Muscle of leg (tissue), 11 donors: Measurements from ENCODE around the gene MYPN. TPM values are rescaled to one million over a fixed set of nuclear protein-coding genes. Genes with fewer than 3 reads are reported as not detected.

Experiments
- DNase-seq: peaks from one replicate; pipeline ENCODE4 v3.0.0; 2013
- H3K27ac ChIP-seq: one replicate; pipeline ENCODE4 v1.5.1; 2013; ENCODE audit warnings: mild to moderate bottlenecking, low read length, control low read depth
- H3K27me3 ChIP-seq: one replicate; pipeline ENCODE4 v1.6.1; 2013; ENCODE audit warnings: low read length; ENCODE audit not compliant: control insufficient read depth, insufficient read depth
- H3K36me3 ChIP-seq: one replicate; pipeline ENCODE4 v1.6.1; 2013; ENCODE audit warnings: low read length; ENCODE audit not compliant: control insufficient read depth, insufficient read depth
- H3K4me1 ChIP-seq: one replicate; pipeline ENCODE4 v1.6.1; 2013; ENCODE audit warnings: low read length; ENCODE audit not compliant: control insufficient read depth, insufficient read depth
- H3K4me3 ChIP-seq: one replicate; pipeline ENCODE4 v1.5.1; 2013; ENCODE audit warnings: low read length, control low read depth
- H3K9me3 ChIP-seq: replicated peaks from 2 replicates; pipeline ENCODE4 v1.6.1; 2013; ENCODE audit warnings: low read depth, low read length; ENCODE audit not compliant: control insufficient read depth
- WGBS: methylation state at CpG from one replicate; pipeline ENCODE4 v1.1.5; 2013; ENCODE audit warnings: missing lambda C conversion rate; ENCODE audit not compliant: insufficient coverage; 5-methylcytosine and 5-hydroxymethylcytosine counted together
- polyA plus RNA-seq, 8 donors: library from polyadenylated mRNA; unstranded; fragments of 120-200 nt; gene quantifications; one replicate each; pipeline versions ENCODE4 v1.2.1 to v1.2.3, GENCODE V29; 2013; ENCODE audit warnings: inconsistent platforms in 1 of 8, low replicate concordance in 1 of 8; ENCODE audit not compliant: insufficient read length in 8 of 8, insufficient read depth in 1 of 8
- total RNA-seq: library from RNA; stranded (reverse); fragments of 120-200 nt; gene quantifications from one replicate; pipeline ENCODE4 v1.2.4, GENCODE V29; 2013

MYPN gene
- total and polyA plus RNA-seq, 9 donors: 49.1 to 88.0 (median 63.3) TPM

DNA sequence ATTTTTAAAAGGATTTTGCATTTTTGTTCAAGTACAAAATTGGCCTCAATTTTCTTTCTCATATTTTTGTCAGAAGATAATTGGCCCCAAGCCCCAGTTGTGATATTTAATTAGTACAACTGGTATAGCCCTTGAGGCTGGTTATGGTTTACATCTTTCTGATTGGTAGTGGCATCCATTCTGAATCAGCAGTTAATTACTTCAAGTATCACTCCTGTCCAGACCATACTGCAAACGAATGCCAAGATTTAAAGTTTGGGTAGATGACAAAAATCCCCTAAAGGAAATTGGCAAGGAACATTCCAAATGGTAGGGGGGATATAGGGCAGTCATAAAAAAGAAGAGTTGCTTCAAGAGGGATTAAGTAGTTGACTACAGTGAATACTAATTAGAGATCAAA, 23.1 kb downstream of the MYPN start:
- H3K27me3 ChIP-seq: no peaks in the 10 kb centered on the region
- peaks cover 13% of the 10 kb centered on the region for H3K4me1 ChIP-seq
- WGBS: no CpG with 5 or more reads among the region's 1 CpG

DNA sequence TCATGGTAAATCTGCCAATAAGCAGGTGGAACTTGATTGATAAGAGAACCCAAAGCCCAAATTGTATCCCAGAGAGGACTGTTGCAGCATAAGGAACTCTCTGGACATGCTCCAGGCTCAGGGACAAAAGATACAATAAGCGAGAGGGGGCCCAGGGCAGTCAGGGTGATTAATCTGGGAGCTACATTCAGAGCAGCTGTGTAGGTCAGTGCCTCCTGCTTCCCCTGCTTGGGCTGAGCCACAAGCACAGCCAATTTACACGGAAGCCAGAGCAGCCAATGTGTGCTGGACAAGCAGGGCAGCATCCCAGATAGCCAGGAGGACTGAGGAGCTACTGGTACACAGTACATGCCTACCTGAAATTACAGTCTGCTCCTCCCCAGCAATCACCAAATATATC, 24.2 kb downstream of the MYPN start:
- Histone ChIP-seq H3K27ac (peak overlapping the region; percentile 24), H3K4me1 (peaks cover 13% of the 10 kb centered on the region)

More for the DNA sequence above, 23.1 kb downstream of the MYPN start:
- no peak overlapping the region for H3K27ac ChIP-seq
- no peak overlapping the region for H3K4me3 ChIP-seq
- no peak for DNase-seq
- H3K36me3 ChIP-seq: no peaks in the 10 kb centered on the region
- H3K9me3 ChIP-seq: no peaks in the 10 kb centered on the region

DNA sequence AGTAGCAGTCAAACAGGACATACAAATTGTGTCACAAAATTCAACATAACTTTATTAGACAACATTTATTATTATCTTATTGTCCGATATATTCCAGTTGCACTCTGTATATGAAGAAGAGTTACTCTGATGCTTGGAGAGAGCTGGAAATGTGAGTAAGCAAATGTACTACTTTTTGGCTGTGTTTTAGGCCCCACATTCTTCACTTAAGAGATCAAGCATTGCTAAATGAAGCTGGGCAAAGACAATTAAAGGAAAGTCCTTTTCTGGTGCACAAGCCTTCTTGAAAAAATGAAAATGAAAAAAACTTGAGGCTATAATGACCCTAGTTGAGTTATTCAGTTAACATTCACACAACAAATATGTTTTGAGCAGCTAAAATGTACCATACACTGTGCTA, 26.1 kb downstream of the MYPN start:
- H3K27ac ChIP-seq: peak overlapping the region; percentile 64
- no CpG with 5 or more reads among the region's 1 CpG for WGBS
- DNase-seq: peak; percentile 35
- no peaks in the 10 kb centered on the region for H3K9me3 ChIP-seq
- peaks cover 17% of the 10 kb centered on the region for H3K4me1 ChIP-seq
- no peaks in the 10 kb centered on the region for H3K27me3 ChIP-seq
- no peaks in the 10 kb centered on the region for H3K36me3 ChIP-seq
- H3K4me3 ChIP-seq: no peak overlapping the region

More for the DNA sequence above, 24.2 kb downstream of the MYPN start:
- WGBS: 52% methylated on average over 2 of the region's 2 CpGs
- Histone ChIP-seq H3K4me3 (no peak overlapping the region), H3K9me3 (no peaks in the 10 kb centered on the region), H3K27me3 (no peaks in the 10 kb centered on the region), H3K36me3 (no peaks in the 10 kb centered on the region)
- peak; percentile 56 for DNase-seq

DNA sequence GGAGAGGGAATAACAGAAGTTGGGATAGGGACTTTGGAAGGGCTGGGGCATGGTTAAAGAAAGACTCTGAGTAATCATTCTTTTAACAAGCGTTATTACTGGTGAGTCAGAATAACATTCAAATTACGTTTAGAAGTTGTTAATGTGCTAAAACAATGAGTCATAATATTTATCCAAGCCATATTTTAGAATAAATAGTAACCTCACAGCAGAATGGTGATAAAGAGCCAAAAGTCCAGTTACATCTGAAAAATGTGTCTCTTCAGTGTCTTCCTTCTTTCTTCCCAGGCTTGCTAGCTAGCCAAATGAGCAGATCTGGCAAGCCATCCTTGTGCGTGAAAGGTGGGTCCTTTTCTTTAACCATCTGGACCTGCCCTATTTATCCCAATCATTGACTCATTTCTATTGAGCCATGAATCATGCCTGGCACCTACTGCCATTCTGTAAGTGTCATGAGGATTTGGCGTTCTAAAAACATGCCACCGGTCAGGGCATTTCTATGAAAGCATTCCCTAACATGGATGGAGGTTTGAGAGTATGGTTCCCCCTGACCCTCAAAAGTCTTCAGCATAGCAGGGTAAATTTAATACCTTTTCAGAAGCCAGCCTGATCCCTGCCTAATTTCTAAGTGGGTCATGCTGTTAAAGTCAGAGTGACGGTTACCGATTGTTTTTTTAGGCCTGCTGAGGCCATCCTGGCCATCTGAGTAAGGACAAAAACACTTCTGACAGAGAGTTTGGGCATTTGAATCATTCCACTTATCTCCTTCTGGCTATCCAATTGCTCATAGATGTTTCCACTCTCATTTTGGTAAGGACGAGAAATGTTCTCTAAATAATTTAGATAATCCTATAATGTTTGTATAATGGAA, 26.9 kb downstream of the MYPN start:
- peak; percentile 67 for DNase-seq
- Histone ChIP-seq H3K4me3 (no peak overlapping the region), H3K4me1 (peaks cover 17% of the 10 kb centered on the region), H3K36me3 (no peaks in the 10 kb centered on the region), H3K27ac (peak overlapping the region; percentile 64), H3K9me3 (no peaks in the 10 kb centered on the region), H3K27me3 (no peaks in the 10 kb centered on the region)
- 67% methylated on average over 2 of the region's 8 CpGs for WGBS

DNA sequence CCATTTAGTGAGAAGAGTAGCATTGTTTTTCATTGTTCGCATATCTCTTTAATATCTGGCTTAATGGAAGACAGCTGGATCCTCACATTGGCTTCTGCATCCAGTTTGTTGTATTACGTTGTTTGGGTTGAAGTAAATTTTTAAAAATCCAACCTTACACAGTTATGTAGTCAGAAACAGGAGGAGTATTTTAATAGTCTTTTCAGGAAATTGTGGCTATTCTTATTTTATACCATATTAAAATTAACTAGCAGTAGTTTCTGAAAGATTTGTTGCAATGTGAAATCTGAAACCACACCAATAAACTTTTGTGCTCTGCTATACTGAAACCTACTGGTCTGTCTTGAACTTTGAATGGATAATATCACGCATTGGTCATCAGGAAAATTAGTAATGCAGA, 27.9 kb downstream of the MYPN start:
- no peaks in the 10 kb centered on the region for H3K9me3 ChIP-seq
- H3K4me1 ChIP-seq: peaks cover 17% of the 10 kb centered on the region
- H3K4me3 ChIP-seq: no peak overlapping the region
- no peak overlapping the region for H3K27ac ChIP-seq
- peak; percentile 79 for DNase-seq
- WGBS: no CpG with 5 or more reads among the region's 3 CpGs
- no peaks in the 10 kb centered on the region for H3K27me3 ChIP-seq
- H3K36me3 ChIP-seq: no peaks in the 10 kb centered on the region

DNA sequence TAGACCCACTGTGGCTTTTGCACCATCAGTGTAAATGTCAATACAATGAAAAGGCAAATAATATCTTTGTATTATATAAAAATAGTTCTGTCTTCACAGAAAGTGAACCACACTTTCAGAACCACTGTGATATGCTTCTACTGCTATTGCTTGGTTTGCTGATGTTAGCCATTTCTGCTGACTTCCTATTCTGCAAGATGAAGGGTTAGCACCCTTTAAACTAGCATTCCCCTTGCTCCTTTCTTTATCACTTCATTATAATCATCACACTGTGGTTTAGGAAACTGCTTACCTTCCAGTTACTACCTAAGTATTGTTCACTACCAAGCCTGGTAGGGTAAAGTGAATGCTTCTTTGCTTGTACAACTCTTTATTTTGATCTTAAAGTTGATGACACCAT, 29.2 kb downstream of the MYPN start:
- no peak for DNase-seq
- H3K27ac ChIP-seq: no peak overlapping the region
- no peaks in the 10 kb centered on the region for H3K27me3 ChIP-seq
- H3K9me3 ChIP-seq: no peaks in the 10 kb centered on the region
- peaks cover 12% of the 10 kb centered on the region for H3K4me1 ChIP-seq
- no peak overlapping the region for H3K4me3 ChIP-seq
- H3K36me3 ChIP-seq: no peaks in the 10 kb centered on the region

DNA sequence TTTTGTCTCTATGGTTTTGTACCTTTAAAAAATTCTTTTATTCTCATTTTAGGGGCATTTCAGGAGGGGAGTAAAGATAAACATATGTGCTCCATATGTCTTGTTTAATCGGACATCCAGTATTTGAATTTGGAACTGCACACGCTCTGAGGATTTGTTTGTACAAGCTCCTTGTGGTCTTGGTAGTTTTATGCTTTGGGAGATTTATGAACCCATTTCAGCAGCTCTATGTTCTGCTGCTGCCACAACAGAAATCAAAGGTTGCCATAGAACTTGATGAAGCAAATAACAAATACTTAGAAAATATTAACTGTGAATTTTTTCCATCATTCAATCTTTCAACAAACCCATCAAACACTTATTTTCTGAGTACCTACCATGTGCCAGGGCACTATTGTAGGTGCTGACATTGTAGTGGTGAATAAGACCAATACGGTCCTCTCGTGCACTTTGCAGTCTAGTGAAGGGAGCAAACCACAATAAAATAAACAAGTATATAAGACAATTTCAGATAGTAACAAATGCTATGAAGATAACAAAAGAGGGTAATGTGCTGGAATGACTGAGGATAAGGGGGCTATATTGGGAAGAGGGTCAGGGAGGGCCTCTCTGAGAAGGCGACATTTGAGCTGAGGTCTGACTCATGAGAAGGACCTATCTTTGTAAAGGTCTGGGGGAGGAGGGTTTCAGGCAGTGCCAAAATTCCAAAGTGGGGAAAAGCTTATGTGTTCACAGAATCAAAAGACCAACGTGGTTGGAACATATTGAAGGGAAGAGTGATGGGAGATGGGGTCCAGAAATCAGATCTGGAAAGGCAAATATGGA, 30.4 kb downstream of the MYPN start:
- Histone ChIP-seq H3K4me3 (no peak overlapping the region), H3K9me3 (no peaks in the 10 kb centered on the region), H3K36me3 (peaks cover 2% of the 10 kb centered on the region), H3K4me1 (peaks cover 10% of the 10 kb centered on the region), H3K27me3 (no peaks in the 10 kb centered on the region), H3K27ac (no peak overlapping the region)
- WGBS: 38% methylated on average over 2 of the region's 6 CpGs
- DNase-seq: peak; percentile 28

DNA sequence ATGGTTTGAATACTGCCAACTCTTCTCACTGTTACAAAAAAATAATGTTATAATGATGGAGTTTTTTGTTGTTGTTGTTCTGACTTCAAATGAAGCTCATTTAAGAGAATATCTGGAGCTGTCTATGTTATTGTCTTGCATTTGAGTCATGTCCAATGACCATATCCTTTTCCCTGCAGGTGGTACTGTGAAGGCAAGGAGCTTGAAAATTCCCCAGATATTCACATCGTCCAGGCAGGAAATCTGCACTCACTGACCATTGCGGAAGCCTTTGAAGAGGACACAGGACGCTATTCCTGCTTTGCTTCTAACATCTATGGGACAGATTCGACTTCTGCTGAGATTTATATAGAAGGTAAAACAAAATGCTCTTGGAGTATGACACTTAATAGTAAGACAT, 33.5 kb downstream of the MYPN start:
- no CpG with 5 or more reads among the region's 4 CpGs for WGBS
- Histone ChIP-seq H3K27me3 (no peaks in the 10 kb centered on the region), H3K36me3 (peaks cover 11% of the 10 kb centered on the region), H3K27ac (no peak overlapping the region), H3K4me3 (no peak overlapping the region), H3K9me3 (no peaks in the 10 kb centered on the region), H3K4me1 (peaks cover 5% of the 10 kb centered on the region)
- no peak for DNase-seq

DNA sequence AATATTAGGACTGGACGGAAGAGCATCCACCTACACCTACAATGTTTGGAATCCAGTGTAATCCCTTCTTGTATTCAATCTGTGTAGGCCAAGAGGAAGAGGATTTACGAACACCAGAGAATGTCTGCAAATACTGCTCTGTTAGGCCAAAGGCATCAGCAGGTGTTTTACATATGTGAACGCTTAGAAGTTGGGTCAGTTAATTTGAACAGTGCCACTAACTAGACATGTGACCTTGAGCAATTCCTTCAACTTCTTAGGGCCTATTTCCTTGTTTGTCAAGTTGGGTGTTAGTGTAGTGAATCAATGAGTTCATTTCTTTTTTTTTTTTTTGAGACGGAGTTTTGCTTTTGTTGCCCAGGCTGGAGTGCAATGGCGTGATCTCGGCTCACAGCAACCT, 35.4 kb downstream of the MYPN start:
- Histone ChIP-seq H3K27me3 (no peaks in the 10 kb centered on the region), H3K4me3 (no peak overlapping the region), H3K27ac (no peak overlapping the region), H3K36me3 (peaks cover 22% of the 10 kb centered on the region), H3K4me1 (peaks cover 2% of the 10 kb centered on the region), H3K9me3 (no peaks in the 10 kb centered on the region)
- WGBS: no CpG with 5 or more reads among the region's 6 CpGs
- DNase-seq: no peak

DNA sequence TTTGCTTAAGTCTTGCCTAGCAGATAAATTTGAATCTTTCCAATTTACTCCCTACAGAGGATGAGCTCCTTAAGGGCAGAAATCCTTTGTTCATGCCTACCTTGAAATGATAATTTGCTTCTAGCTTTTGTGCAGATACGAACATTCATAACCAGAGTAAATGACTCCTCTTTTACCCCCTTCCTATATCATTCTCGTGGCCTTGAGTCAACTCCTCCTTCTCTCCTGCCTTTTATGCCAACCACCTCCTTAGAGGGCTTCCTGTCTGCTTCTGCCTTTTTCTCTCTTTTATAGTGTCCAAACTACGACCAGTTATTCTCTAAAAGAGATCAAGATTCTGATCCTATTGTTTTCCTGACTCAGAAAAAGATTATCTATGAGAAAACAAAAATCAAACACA, 36.4 kb downstream of the MYPN start:
- H3K36me3 ChIP-seq: peaks cover 22% of the 10 kb centered on the region
- no peak overlapping the region for H3K4me3 ChIP-seq
- no peaks in the 10 kb centered on the region for H3K27me3 ChIP-seq
- peaks cover 2% of the 10 kb centered on the region for H3K4me1 ChIP-seq
- WGBS: 77% methylated on average over 3 of the region's 3 CpGs
- DNase-seq: no peak
- H3K9me3 ChIP-seq: no peaks in the 10 kb centered on the region
- H3K27ac ChIP-seq: no peak overlapping the region
